Mononuclear cell (primary cell): ENCODE results near the gene OSCAR. TPM values are rescaled to one million over a fixed set of nuclear protein-coding genes. Genes with fewer than 3 reads are reported as not detected.
A peak's percentile ranks its signal among the peaks of the same experiment; 100 is the strongest.

Experiments
- H3K27me3 ChIP-seq: 2 replicates; pipeline ENCODE4 v1.6.0; 2011; ENCODE audit warnings: low read length, control low read depth; ENCODE audit not compliant: insufficient read depth
- H3K4me1 ChIP-seq: 2 replicates; pipeline ENCODE4 v1.5.1; 2011; ENCODE audit warnings: mild to moderate bottlenecking, low read length, control low read depth; ENCODE audit not compliant: insufficient read depth
- H3K4me3 ChIP-seq: 2 replicates; pipeline ENCODE4 v1.5.1; 2011; ENCODE audit warnings: mild to moderate bottlenecking, low read length, moderate library complexity
- H3K9me3 ChIP-seq: 2 replicates; pipeline ENCODE4 v1.5.1; 2011; ENCODE audit warnings: low read depth, mild to moderate bottlenecking, control low read depth, low read length
- total RNA-seq: library from RNA; depleted of rRNA; stranded (reverse); fragments of >200 nt; gene quantifications from one replicate; pipeline ENCODE4 v1.2.3, GENCODE V29; 2012

OSCAR gene
- total RNA-seq, 1 donor: 8.7 TPM

DNA sequence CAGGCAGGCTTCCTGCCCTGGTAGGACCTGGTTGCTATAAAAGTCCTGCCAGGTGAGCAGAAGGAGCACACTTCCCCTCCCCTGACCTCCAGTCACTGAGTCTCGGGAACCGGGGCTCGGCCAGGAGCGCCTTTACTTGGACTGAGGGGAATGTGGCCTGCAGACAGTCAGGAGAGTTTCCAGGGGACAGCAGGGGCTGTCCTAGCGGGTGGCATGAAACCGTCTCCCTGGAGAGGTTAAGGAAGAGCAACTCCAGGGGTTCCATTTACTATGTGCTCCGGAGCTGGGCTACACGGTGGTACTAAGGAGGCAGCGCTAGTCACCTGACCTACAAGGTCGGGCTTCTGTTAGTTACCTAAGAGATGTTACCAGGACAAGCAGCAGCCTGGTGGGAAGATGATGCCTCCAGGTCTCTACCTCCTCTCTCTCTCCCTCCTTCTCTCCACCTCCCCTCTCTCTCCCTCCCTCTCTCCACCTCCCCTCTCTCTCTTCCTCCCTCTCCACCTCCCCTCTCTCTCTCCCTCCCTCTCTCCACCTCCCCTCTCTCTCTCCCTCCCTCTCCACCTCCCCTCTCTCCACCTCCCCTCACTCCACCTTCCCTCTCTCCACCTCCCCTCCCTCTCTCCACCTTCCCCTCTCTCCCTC is 32.8 kb upstream of the OSCAR start:
- Histone ChIP-seq H3K4me3 (no peak overlapping the region), H3K27me3 (no peaks in the 10 kb centered on the region), H3K9me3 (no peaks in the 10 kb centered on the region), H3K4me1 (peaks cover 16% of the 10 kb centered on the region)

- H3K4me1 ChIP-seq: no peaks in the 10 kb centered on the region
Observed at GRCh38 chr19:54129617-54129996, 29.0 kb upstream of the OSCAR start.

GRCh38 chr19:54128796-54129616 is 28.4 kb upstream of the OSCAR start:
- H3K9me3 ChIP-seq: no peaks in the 10 kb centered on the region
- no peaks in the 10 kb centered on the region for H3K4me1 ChIP-seq
- no peak overlapping the region for H3K4me3 ChIP-seq
- no peaks in the 10 kb centered on the region for H3K27me3 ChIP-seq

More at GRCh38 chr19:54129617-54129996, 29.0 kb upstream of the OSCAR start:
- H3K4me3 ChIP-seq: no peak overlapping the region
- no peaks in the 10 kb centered on the region for H3K27me3 ChIP-seq
- no peaks in the 10 kb centered on the region for H3K9me3 ChIP-seq

DNA sequence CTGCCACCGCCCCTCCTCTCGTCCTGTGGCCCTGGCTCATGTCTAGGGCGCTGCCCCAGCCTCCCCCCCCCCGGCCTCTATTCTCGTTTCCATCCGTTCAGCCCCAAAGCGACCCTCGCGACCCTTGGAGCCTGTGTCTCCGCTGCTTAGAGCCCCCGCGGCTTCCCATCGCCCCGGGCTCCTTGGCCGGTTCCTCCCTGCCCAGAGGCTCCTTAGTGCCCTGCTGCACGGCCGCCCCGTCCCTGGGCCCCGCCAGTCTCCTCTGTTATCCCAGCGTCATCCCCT is 27.8 kb upstream of the OSCAR start:
- Histone ChIP-seq H3K9me3 (no peaks in the 10 kb centered on the region), H3K27me3 (no peaks in the 10 kb centered on the region), H3K4me1 (no peaks in the 10 kb centered on the region), H3K4me3 (no peak overlapping the region)

DNA sequence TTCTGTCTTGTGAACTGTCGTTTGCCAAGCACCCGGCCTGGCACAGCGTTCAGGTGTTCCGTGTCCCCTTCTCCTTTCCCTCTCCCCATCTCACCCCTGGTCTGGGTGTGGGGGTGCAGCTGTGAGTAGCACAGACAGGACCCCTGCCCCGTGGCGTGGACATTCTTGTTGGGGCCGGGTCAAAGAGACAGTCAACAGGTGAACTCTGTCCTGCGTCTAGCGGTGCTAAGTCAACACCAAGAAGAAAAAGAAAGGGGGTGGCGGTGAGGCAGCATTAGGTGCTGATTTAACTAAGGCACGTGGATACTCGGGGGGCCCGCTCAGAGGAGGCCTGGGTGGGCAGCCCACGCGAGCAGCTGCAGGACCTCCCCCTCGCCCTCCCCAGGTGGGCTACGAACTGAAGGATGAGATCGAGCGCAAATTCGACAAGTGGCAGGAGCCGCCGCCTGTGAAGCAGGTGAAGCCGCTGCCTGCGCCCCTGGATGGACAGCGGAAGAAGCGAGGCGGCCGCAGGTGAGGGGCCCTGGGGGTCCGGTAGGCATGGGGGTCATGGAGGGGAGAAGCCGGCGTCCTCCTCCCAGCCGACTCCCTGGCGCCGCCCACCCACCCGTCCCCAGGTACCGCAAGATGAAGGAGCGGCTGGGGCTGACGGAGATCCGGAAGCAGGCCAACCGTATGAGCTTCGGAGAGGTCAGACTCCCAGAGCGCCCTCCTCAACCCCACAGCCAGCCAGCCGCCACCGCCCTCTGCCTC is 27.3 kb upstream of the OSCAR start:
- Histone ChIP-seq H3K27me3 (no peaks in the 10 kb centered on the region), H3K4me1 (no peaks in the 10 kb centered on the region), H3K9me3 (no peaks in the 10 kb centered on the region), H3K4me3 (no peak overlapping the region)

DNA sequence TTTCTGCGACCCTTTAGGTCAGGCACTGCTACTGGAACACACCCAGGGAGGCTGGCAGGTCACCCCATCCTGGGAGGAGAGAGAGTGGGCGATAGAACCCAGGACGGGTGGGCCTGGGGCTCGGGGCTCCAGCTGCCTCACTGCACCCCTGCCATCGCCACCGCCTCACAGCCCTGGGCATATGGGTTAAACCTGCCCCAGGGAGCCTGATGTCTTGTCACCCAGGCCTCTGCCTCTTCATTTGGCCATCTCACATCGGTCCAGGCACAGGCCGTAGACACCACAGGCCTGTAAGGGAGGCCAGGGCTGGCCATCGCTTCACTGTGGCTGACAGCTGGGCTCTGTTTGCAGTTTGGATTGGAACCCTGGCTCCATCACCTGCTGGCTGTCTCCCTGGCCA is 25.1 kb upstream of the OSCAR start:
- Histone ChIP-seq H3K9me3 (no peaks in the 10 kb centered on the region), H3K27me3 (no peaks in the 10 kb centered on the region), H3K4me1 (no peaks in the 10 kb centered on the region), H3K4me3 (no peak overlapping the region)

- Histone ChIP-seq H3K4me1 (no peaks in the 10 kb centered on the region), H3K9me3 (no peaks in the 10 kb centered on the region), H3K27me3 (no peaks in the 10 kb centered on the region), H3K4me3 (no peak overlapping the region)
Observed at GRCh38 chr19:54124393-54124792, 23.8 kb upstream of the OSCAR start.

DNA sequence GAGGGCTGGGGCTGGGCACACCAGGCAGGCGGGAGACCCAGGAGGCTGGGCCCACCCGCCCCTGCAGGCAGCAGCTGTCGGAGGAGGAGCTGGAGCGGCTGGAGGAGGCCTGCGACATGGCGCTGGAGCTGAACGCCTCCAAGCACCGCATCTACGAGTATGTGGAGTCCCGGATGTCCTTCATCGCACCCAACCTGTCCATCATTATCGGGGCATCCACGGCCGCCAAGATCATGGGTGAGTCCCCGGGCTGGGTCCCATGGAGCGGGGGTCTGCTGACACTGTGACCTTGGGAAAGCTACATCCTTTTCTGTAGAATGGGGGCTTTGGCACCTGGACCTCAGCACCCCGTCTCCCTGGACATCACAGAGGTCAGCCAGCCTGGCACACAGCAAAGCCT is 23.1 kb upstream of the OSCAR start:
- no peak overlapping the region for H3K4me3 ChIP-seq
- no peaks in the 10 kb centered on the region for H3K27me3 ChIP-seq
- no peaks in the 10 kb centered on the region for H3K9me3 ChIP-seq
- no peaks in the 10 kb centered on the region for H3K4me1 ChIP-seq

DNA sequence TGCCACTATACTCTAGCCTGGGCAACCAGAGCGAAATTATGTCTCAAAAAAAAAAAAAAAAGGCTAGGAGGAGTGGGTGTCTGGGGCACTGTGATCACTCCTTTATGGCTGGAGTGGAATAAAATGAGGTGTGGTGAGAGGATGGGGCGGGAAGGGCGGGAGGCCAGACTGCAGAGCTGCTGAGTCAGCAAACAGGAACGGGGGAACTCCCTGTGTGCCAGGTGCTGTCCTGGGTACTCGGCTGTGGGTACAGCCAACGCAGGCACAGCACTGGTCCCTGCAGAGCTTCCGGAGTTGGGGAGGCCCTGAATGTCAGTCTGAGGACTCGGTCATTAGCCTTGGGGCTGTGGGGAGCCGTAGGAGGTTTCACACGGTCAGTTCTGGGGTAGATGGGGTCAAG is 20.7 kb upstream of the OSCAR start:
- no peaks in the 10 kb centered on the region for H3K27me3 ChIP-seq
- peaks cover 7% of the 10 kb centered on the region for H3K4me1 ChIP-seq
- no peak overlapping the region for H3K4me3 ChIP-seq
- no peaks in the 10 kb centered on the region for H3K9me3 ChIP-seq

- Histone ChIP-seq H3K9me3 (no peaks in the 10 kb centered on the region), H3K4me1 (peaks cover 27% of the 10 kb centered on the region), H3K27me3 (no peaks in the 10 kb centered on the region), H3K4me3 (peak within 1 kb of the TSS; percentile 70)
Observed at GRCh38 chr19:54115109-54116063, 14.8 kb upstream of the OSCAR start, which contains the start of the genes PRPF31 and TFPT. TSS of gene PRPF31 (plus strand) at chr19:54115754. CDS start at chr19:54118279, 2,525 bp downstream. TSS of gene TFPT (minus strand) at chr19:54115657. CDS start at chr19:54115269, 388 bp downstream.

GRCh38 chr19:54114340-54115108 is 13.9 kb upstream of the OSCAR start:
- Histone ChIP-seq H3K4me3 (peak overlapping the region; percentile 70), H3K27me3 (no peaks in the 10 kb centered on the region), H3K9me3 (no peaks in the 10 kb centered on the region), H3K4me1 (peaks cover 27% of the 10 kb centered on the region)

GRCh38 chr19:54109651-54110050 is 9.0 kb upstream of the OSCAR start:
- H3K4me3 ChIP-seq: no peak overlapping the region
- peaks cover 12% of the 10 kb centered on the region for H3K4me1 ChIP-seq
- H3K9me3 ChIP-seq: no peaks in the 10 kb centered on the region
- H3K27me3 ChIP-seq: no peaks in the 10 kb centered on the region

DNA sequence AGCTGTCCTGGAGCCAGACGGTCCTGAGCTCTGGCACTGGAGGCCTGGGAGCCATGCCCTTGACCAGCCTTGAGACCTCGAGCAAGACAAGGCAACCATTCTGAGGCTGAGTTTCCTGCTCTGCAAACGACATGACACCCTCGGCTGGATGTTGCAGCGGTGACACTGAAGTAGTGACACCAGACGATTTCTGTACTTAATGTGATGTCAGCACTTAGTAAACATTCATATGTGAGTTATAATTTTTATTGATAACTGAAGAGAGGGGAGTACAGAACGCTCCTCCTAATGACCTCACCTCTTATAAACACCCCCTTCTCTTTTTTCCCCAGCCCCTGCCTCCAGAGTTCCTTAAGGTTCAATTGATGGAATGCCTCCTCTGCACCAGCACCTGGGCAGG is 7.9 kb upstream of the OSCAR start:
- H3K4me1 ChIP-seq: peaks cover 4% of the 10 kb centered on the region
- H3K9me3 ChIP-seq: no peaks in the 10 kb centered on the region
- no peaks in the 10 kb centered on the region for H3K27me3 ChIP-seq
- no peak overlapping the region for H3K4me3 ChIP-seq
